Neural cell (in vitro differentiated cells): ENCODE measurements around the gene AP2B1. TPM values are rescaled to one million over a fixed set of nuclear protein-coding genes. Genes with fewer than 3 reads are reported as not detected.

Source experiments
- H2AFZ ChIP-seq: fragments of 200-600, 300-800 bp; sonication (generic), shearing (Covaris generic); 2 replicates; pipeline ENCODE4 v1.6.0; 2014; ENCODE audit warnings: low read depth, mild to moderate bottlenecking, antibody characterized with exemption, low read length, moderate library complexity
- H3F3A ChIP-seq: fragments of 200-600 bp; shearing (Covaris generic); 2 replicates; pipeline ENCODE4 v1.6.1; 2016; ENCODE audit warnings: mild to moderate bottlenecking, moderate library complexity, mixed read lengths, antibody characterized with exemption, low read length; ENCODE audit not compliant: insufficient read depth, poor library complexity, severe bottlenecking
- H3K27ac ChIP-seq: fragments of 200-600, 300-800 bp; sonication (generic), shearing (Covaris generic); 2 replicates; pipeline ENCODE4 v1.5.1; 2014; ENCODE audit warnings: mild to moderate bottlenecking, low read length, moderate library complexity
- H3K27me3 ChIP-seq: fragments of 300-800, 200-600 bp; sonication (generic), shearing (Covaris generic); 2 replicates; pipeline ENCODE4 v1.6.0; 2014; ENCODE audit warnings: mild to moderate bottlenecking, low read depth, low read length, moderate library complexity; ENCODE audit not compliant: insufficient read depth
- H3K36me3 ChIP-seq: fragments of 300-800, 200-600 bp; sonication (generic), shearing (Covaris generic); 2 replicates; pipeline ENCODE4 v1.5.1; 2014; ENCODE audit warnings: mild to moderate bottlenecking, antibody characterized with exemption, low read length, moderate library complexity; ENCODE audit not compliant: insufficient read depth
- H3K4me2 ChIP-seq: fragments of 300-800, 200-600 bp; sonication (generic), shearing (Covaris generic); 2 replicates; pipeline ENCODE4 v1.6.0; 2014; ENCODE audit warnings: mild to moderate bottlenecking, low read length
- H3K4me3 ChIP-seq: fragments of 300-800, 200-600 bp; sonication (generic), shearing (Covaris generic); 2 replicates; pipeline ENCODE4 v1.5.1; 2014; ENCODE audit warnings: mild to moderate bottlenecking, low read length, moderate library complexity
- H3K79me2 ChIP-seq: fragments of 200-600 bp; shearing (Covaris generic); replicated peaks from 2 replicates; pipeline ENCODE4 v1.6.0; 2014; ENCODE audit warnings: mild to moderate bottlenecking, low read length, moderate library complexity; ENCODE audit not compliant: insufficient read depth
- H3K9ac ChIP-seq: fragments of 300-800, 200-600 bp; sonication (generic), shearing (Covaris generic); 2 replicates; pipeline ENCODE4 v1.6.1; 2016; ENCODE audit warnings: mild to moderate bottlenecking, low read length, mixed read lengths
- H3K9me2 ChIP-seq: fragments of 200-600 bp; shearing (Covaris generic); 2 replicates; pipeline ENCODE4 v1.6.1; 2016; ENCODE audit warnings: mild to moderate bottlenecking, low read length, mixed read lengths; ENCODE audit not compliant: insufficient read depth
- H3K9me3 ChIP-seq: fragments of 200-600, 300-800 bp; sonication (generic), shearing (Covaris generic); 2 replicates; pipeline ENCODE4 v1.6.1; 2016; ENCODE audit warnings: mild to moderate bottlenecking, mixed run types, low read length, moderate library complexity, mixed read lengths
- H4K20me1 ChIP-seq: fragments of 200-600 bp; shearing (Covaris generic); 2 replicates; pipeline ENCODE4 v1.6.1; 2016; ENCODE audit warnings: mild to moderate bottlenecking, mixed run types; ENCODE audit not compliant: insufficient read depth
- EP300 ChIP-seq: fragments of 450-650 bp; conservative IDR thresholded peaks from 2 replicates; pipeline ENCODE4 v1.6.1; 2014; ENCODE audit warnings: antibody characterized with exemption, mild to moderate bottlenecking, moderate library complexity; ENCODE audit not compliant: poor library complexity, severe bottlenecking
- EZH2 ChIP-seq: fragments of 200-600, 300-800 bp; shearing (Covaris generic), sonication (generic); IDR thresholded peaks from 2 replicates; pipeline ENCODE4 v1.6.1; 2014; ENCODE audit warnings: antibody characterized with exemption, low read length, borderline replicate concordance, mild to moderate bottlenecking; ENCODE audit not compliant: insufficient read depth, poor library complexity, severe bottlenecking
- RAD21 ChIP-seq: fragments of 450-650 bp; conservative IDR thresholded peaks from 2 replicates; pipeline ENCODE4 v1.6.1; 2014; ENCODE audit warnings: antibody characterized with exemption, mild to moderate bottlenecking, moderate library complexity
- SMC3 ChIP-seq: fragments of 450-650 bp; conservative IDR thresholded peaks from 2 replicates; pipeline ENCODE4 v1.6.1; 2014; ENCODE audit warnings: antibody characterized with exemption, mild to moderate bottlenecking, moderate library complexity; ENCODE audit not compliant: poor library complexity
- TAF1 ChIP-seq: IDR thresholded peaks from 2 replicates; pipeline ENCODE4 v1.6.1; 2012; ENCODE audit warnings: low read depth
- polyA plus RNA-seq: library from polyadenylated mRNA; depleted of rRNA; stranded (reverse); fragments of >200 nt; gene quantifications from 2 replicates; pipeline ENCODE4 v1.2.3, GENCODE V29; 2014
- TF ChIP-seq, protein P1 (sequence below): IDR thresholded peaks from 2 replicates; pipeline ENCODE4 v1.6.1; 2012; ENCODE audit warnings: borderline replicate concordance

Gene AP2B1
- polyA plus RNA-seq, 1 donor from 2014 or later = 59.5 TPM

DNA sequence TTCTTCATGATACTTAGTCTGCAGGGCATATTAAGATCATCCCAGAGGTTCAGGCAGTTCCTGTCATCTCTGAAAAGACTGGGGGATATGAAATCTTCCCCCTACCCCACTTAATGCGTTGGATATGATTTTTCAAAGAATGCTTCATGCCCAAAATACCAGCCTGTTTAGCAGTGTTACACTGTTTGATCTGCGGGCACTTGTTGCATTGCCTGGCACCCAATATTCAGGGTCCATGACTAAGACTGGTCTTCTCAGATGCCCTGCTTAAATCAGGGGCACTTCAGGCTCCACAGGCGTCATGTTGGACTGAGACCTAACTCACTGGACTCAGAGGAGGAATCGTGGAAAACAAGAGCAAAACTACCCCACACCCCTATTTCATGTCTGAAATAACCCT, 137.9 kb downstream of the AP2B1 start (continued):
- TF ChIP-seq SMC3 = no peak
- no peak for TF ChIP-seq RAD21

DNA sequence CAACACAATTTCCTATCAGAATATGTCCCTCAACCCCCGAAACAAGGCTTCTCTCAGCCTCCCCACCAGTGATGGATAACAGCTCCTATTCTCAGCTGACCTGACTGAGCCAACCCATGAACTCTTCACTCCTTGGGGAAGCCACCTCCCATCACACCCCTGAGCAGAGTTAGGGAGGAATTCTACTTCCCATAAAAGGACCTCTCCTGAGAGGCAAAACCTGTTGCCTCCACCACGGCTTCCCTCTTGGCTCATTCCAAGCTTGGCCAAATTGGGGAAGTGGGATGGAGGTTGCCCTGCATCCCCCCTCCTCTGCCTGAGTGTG, 138.6 kb downstream of the AP2B1 start:
- H3K27me3 ChIP-seq = no peaks in the 10 kb centered on the region
- H3K9ac ChIP-seq = no peak overlapping the region
- no peaks in the 10 kb centered on the region for H3K9me3 ChIP-seq
- H3K36me3 ChIP-seq = no peaks in the 10 kb centered on the region
- no peak overlapping the region for H3K4me2 ChIP-seq
- no peaks in the 10 kb centered on the region for H3F3A ChIP-seq
- no peaks in the 10 kb centered on the region for H4K20me1 ChIP-seq
- no peak overlapping the region for H3K4me3 ChIP-seq
- H2AFZ ChIP-seq = no peak overlapping the region
- no peak overlapping the region for H3K27ac ChIP-seq
- H3K79me2 ChIP-seq = no peaks in the 10 kb centered on the region
- TF ChIP-seq EZH2 = no peak
- TF ChIP-seq RAD21 = no peak
- no peak for TF ChIP-seq TAF1
- H3K9me2 ChIP-seq = no peaks in the 10 kb centered on the region

DNA sequence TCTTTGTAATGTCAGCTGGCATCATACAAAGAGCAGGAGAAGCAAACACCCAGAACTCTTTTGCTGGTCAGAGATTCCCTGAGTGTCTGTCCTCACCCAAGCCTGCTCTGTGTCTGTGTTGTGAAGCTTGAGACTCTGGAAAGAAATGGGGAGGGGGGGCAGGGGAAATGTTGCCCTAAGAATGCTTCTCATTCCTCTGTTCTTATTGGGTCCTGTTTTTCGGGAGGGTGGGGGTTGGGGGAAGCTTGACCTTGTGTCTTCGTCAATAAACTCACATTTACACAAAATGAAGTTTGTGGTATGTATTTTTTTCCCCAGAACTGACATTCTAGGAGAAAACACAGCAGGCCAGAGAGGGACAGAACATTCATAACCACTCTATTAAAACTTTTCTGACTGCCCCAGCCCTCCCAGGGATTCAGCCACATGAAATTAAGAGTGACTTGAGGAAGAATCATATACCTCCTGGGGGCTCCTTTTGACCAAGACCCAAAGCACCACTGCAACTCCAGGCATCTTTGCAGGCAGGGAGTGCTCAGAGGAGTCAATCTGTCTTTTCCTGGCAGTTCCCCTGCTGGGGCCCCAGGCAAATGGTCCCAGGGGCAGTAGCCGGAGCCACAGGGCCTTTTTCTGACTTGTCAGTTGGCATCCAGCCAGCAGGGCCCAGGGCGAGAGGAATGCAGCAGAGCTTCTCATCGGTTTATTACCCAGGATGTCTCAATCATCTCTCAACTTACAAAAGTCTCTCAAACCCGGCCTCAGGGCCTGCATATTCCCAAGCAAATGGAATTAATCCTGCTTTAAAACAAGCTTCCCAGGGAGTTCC, 139.2 kb downstream of the AP2B1 start:
- H3K36me3 ChIP-seq = no peaks in the 10 kb centered on the region

More for the DNA sequence above, 139.2 kb downstream of the AP2B1 start:
- Histone ChIP-seq H3K4me2 (no peak overlapping the region), H3K9me3 (no peaks in the 10 kb centered on the region), H3K79me2 (no peaks in the 10 kb centered on the region), H3K9ac (no peak overlapping the region), H3K27ac (no peak overlapping the region), H4K20me1 (no peaks in the 10 kb centered on the region), H3K4me3 (no peak overlapping the region), H3F3A (no peaks in the 10 kb centered on the region), H2AFZ (no peak overlapping the region), H3K27me3 (no peaks in the 10 kb centered on the region), H3K9me2 (no peaks in the 10 kb centered on the region)
- TF ChIP-seq EP300 (no peak), RAD21 (no peak), TAF1 (no peak), SMC3 (no peak), EZH2 (no peak)
- TF ChIP-seq, protein P1, sequence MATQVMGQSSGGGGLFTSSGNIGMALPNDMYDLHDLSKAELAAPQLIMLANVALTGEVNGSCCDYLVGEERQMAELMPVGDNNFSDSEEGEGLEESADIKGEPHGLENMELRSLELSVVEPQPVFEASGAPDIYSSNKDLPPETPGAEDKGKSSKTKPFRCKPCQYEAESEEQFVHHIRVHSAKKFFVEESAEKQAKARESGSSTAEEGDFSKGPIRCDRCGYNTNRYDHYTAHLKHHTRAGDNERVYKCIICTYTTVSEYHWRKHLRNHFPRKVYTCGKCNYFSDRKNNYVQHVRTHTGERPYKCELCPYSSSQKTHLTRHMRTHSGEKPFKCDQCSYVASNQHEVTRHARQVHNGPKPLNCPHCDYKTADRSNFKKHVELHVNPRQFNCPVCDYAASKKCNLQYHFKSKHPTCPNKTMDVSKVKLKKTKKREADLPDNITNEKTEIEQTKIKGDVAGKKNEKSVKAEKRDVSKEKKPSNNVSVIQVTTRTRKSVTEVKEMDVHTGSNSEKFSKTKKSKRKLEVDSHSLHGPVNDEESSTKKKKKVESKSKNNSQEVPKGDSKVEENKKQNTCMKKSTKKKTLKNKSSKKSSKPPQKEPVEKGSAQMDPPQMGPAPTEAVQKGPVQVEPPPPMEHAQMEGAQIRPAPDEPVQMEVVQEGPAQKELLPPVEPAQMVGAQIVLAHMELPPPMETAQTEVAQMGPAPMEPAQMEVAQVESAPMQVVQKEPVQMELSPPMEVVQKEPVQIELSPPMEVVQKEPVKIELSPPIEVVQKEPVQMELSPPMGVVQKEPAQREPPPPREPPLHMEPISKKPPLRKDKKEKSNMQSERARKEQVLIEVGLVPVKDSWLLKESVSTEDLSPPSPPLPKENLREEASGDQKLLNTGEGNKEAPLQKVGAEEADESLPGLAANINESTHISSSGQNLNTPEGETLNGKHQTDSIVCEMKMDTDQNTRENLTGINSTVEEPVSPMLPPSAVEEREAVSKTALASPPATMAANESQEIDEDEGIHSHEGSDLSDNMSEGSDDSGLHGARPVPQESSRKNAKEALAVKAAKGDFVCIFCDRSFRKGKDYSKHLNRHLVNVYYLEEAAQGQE = no peak
